HG03439 (cell line): ENCODE results near the gene STAT4.

Source experiments
- ATAC-seq: cut with Tn5 transposase; IDR thresholded peaks from one replicate; pipeline ENCODE4 v1.9.1; 2021; ENCODE audit warnings: mild to moderate bottlenecking, moderate library complexity; ENCODE audit not compliant: unreplicated experiment

Gene STAT4

GRCh38 chr2:191150600-191151330 is at the start of gene STAT4:
Gene STAT4, minus strand, starts transcription at chr2:191150994. Its CDS starts 2,791 bp downstream, at chr2:191148203.
- ATAC-seq: peak; percentile 88

GRCh38 chr2:191199929-191200512 is 49.2 kb upstream of the STAT4 start:
- no peak for ATAC-seq

- no peak for ATAC-seq
Measured at GRCh38 chr2:191198271-191198670, 47.5 kb upstream of the STAT4 start.

- no peak for ATAC-seq
Measured at GRCh38 chr2:191197096-191197495, 46.3 kb upstream of the STAT4 start.

- ATAC-seq: no peak
Measured at GRCh38 chr2:191195021-191195420, 44.2 kb upstream of the STAT4 start.

- ATAC-seq: no peak
Measured at GRCh38 chr2:191190861-191191552, 40.2 kb upstream of the STAT4 start.

- no peak for ATAC-seq
Measured at GRCh38 chr2:191190435-191190834, 39.6 kb upstream of the STAT4 start.

- no peak for ATAC-seq
Measured at GRCh38 chr2:191189112-191189635, 38.4 kb upstream of the STAT4 start.

GRCh38 chr2:191188550-191189093 is 37.8 kb upstream of the STAT4 start:
- no peak for ATAC-seq

- no peak for ATAC-seq
Measured at GRCh38 chr2:191187105-191187829, 36.5 kb upstream of the STAT4 start.

GRCh38 chr2:191184457-191184856 is 33.7 kb upstream of the STAT4 start:
- no peak for ATAC-seq

GRCh38 chr2:191183516-191183915 is 32.7 kb upstream of the STAT4 start:
- ATAC-seq: no peak

GRCh38 chr2:191183081-191183480 is 32.3 kb upstream of the STAT4 start:
- ATAC-seq: no peak

- no peak for ATAC-seq
Measured at GRCh38 chr2:191180713-191181112, 29.9 kb upstream of the STAT4 start.

GRCh38 chr2:191180276-191180675 is 29.5 kb upstream of the STAT4 start:
- no peak for ATAC-seq

GRCh38 chr2:191178806-191179514 is 28.2 kb upstream of the STAT4 start:
- no peak for ATAC-seq

- ATAC-seq: no peak
Measured at GRCh38 chr2:191177751-191178736, 27.2 kb upstream of the STAT4 start.

GRCh38 chr2:191176801-191177438 is 26.1 kb upstream of the STAT4 start:
- no peak for ATAC-seq

- no peak for ATAC-seq
Measured at GRCh38 chr2:191176305-191176704, 25.5 kb upstream of the STAT4 start.
